Fibroblast of skin of left biceps (primary cell): ENCODE measurements around the gene HLA-DPA1.
A peak's percentile ranks its signal among the peaks of the same experiment; 100 is the strongest.
"Not testable (repeated sequence)": the region's sequence is repeated elsewhere in the genome, so short reads cannot be mapped to it uniquely, and the experiment has no call there.

ENCODE experiments used
- DNase-seq, 2 experiments: peaks; one replicate each; pipeline ENCODE4 v3.0.0-alpha.2; 2013; ENCODE audit warnings: low read depth in 2 of 2

HLA-DPA1 gene

DNA sequence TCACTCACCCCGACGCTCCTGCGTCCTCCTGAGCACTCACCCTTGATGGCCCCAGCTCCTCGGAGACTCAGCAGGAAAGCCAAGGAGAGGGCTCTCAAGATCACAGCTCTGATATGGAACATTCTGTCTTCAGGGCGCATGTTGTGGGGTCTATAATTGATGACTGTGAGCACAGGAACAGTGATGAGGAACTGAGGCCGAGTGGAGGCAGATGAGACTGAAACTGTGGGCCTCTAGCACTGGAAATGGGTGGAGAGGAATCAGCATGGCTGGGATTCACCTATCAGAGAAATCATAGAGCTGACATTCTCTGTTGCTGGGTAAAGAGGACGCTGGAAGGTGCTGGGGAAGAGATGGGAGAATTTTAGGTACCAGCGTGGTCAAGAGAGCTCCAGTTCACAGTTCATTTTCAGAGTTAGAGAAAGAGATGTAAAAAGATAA lies at the start of gene HLA-DPA1:
TSS of gene HLA-DPA1 (minus strand) at position 219 of the 441 bp plus-strand sequence.
- DNase-seq = no peak

DNA sequence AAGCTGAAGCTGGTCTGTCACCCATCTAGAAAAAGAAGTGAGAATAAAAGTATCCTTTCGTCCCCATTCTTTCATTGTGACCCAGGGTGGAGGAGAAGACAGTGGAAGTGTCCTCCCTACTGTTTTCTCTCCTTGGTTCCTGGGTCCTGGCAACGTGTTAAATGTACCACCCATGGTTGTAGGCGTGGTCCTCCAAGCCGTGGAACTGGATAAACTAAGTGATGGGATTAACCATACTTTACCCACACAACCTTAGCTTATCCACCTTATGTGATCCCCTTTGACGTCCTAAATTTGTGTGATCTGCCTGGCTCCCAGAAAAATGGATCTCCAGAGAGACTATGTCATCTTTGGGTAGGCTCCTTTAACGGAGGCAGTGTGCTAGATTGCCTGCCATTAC lies 49.7 kb upstream of the HLA-DPA1 start:
- DNase-seq = no peak

DNA sequence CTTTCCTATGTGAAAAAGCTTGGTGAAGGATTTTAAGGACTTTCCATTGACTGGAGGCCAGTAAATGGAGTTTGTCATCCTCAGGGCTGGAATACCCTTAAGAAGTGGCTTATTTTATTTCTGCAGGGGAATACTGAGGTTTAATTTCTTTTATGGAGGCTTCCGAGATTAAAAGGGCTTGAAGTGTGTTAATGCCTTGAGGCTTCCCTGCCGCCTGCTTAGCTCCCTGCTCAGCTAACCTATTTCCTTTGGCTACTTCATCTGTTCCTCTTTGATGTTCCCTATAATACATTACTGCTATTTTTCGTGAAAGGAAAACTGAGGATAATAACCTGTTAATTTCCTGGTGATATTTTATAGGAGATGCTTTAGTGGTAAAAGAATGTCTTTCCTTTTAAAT lies 46.6 kb upstream of the HLA-DPA1 start:
- DNase-seq = no peak

DNA sequence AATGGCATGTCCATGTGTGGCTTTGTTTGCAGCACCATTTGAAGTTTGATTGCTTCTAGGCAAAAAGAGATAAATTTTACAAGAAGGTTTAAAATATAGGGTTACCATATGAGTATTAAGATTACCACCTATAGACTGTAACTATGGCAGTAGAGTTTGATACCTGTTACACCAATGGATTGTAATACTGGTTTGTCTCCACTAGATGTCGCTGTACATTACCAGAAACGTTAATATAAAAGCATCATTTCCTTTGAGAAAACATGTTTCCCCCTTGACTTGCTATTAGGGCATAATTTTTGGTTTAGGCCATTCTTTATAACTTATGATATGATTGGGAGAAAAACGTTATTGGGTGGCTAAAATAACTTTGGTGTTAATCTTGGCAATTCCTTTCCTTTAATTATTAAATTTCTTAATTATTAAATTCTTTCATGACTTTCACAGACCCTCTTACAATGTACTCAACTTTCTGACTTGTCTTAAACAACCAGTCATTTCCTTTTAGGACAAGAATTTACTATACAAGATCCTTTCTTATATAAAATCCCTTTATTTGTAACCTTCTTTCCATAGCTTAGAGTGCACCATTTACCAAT lies 45.2 kb upstream of the HLA-DPA1 start:
- DNase-seq = peak in 1 of 2 experiments; percentile 8

DNA sequence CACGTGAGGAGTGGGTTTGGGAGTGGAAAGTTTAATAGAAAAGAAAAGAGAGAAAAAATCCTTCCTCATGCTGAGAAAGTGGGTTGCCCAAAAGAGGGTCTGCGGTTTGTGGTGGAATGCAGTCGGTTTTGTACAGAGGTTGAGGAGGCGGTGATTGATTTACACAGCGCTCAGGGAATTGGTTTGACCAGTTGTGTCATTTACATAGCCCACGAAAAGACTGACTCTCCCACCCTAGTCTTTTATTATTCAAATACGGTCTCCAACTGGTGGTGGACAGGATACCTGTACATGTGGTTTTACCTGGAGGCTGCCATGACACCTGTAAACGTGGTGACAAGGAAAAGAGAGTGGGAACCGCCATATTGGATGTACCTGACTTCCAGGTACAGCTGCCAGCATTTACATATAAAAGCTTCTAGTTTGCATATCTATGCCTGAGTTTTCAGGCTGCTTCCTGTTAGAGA lies 44.4 kb upstream of the HLA-DPA1 start:
- no peak for DNase-seq

DNA sequence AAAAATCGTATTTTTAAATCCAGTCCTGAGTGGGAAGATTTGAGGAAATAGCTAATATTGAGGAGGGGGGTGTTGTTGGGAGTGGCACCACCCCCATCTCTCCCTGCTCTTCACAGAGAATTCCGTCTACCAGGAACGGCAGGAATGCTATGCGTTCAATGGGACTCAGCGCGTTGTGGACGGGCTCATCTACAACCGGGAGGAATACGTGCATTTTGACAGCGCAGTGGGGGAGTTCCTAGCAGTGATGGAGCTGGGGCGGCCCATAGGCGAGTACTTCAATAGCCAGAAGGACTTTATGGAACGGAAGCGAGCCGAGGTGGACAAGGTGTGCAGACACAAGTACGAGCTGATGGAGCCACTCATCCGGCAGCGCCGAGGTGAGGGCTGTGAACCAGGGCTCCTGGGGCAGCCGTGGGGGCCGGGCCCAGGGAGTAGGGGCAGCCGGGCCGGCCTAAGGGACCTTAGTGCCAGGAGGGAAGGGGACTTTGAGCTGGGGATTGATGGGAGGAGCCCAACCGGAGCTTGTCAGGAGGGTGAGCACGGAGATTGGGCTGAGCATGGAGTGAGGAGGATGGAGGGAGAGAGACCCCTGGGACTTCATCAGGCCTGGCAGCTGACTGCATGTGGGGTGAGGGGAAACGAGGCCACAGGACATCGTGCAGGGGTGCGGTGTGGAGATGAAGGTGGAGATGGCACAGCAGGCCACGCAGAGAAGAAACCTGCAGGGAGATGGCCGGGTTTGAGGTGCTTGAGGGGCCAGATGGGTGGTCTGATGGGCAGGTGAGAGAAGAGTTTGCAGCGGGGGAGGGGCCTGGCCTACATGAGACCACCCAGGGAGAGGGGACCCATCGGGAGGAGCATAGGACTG lies 43.6 kb upstream of the HLA-DPA1 start:
- DNase-seq = no peak

DNA sequence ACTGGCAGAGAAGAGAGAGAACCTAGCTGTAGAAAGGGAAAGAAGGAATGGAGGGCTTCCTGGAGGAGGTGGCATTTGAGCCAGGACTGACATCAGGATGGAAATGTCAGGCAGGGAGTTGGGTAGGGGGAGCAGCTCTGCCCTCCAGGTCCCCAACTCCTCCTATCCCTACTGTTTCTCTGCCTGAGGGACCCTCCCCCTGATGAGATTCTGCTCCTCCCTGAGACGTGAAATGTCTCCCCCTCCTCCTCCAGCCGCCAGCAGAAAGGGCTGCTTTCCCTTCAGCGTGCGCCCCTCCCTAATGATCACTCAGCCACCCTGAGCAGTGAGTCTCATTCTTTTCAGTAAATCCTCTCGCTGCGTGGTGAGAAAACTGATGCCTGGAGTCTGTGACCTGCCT lies 43.0 kb upstream of the HLA-DPA1 start:
- no peak for DNase-seq

DNA sequence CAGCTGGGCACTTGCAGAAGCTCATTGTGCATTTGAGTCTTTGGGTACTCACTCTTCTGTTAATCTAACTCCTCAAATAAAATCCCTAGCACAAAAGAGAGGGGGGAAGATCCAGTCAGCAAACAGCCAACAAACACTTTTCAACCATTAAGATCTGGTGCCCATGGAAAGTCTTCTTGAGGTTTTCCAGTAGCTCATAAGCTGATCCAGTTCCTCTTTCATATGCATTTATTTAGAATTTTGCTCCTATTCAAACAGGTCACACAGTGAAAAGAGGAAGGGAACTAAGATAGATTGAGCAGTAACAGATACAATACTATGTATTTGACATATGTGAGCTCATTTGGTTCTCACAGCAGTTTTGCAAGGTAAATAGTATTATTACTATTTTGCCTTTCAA lies 41.0 kb upstream of the HLA-DPA1 start:
- no peak for DNase-seq

DNA sequence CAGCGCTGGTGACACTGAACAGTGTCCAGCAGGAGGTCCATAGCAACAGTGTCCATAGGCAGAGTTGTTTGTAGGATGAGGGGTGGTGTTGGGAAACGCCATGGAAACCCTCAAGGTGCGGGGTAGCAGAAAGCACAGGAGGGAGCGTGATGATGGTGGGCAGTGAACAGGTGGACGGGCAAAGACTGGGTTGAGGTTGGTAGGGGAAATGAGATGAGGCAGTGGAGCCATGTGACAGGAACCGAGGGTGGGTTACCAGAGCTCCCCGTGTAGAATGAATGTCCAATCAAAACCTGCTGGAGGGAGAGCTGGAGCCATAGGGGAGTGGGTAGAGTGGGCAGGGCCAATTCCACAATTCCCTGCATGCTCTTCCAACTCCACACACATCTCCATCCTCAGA lies 40.3 kb upstream of the HLA-DPA1 start:
- no peak for DNase-seq

DNA sequence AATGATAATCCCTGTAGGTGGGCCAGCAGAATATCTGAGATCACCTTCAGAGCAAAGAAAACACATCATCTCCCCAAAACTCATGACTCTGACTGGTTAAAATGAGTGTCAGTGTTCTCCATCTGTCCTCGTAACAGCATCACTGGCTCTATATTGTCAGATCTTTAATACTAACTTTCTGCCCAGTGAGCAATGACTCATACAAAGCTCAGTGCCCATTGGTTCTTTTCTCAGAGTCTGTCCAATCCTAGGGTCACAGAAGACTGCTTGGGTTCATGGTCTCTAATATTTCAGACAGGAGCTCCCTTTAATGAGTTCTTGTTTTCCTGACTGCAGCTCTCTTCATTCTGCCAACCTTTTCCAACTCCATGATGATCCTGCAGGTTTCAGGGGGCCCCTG lies 38.7 kb upstream of the HLA-DPA1 start:
- DNase-seq = peak; percentile 5

DNA sequence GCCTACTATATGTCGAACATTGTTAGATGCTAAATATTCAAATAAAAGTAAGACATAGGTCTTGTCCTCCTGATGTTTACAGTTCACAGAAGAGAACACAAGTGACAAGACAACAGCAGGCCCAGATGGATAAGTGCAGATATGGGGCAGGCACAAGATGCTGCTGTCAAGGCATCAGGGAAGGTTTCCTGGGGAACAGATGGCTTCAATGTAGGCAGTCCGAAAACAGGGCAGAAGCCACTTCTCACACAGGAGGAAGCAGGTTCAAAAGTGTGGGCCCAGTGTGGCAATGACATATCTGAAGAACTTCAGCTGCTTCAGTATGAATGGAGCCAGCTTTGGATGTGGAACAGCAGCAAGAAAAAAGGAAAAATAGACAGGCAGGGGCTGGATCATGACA lies 34.9 kb upstream of the HLA-DPA1 start:
- DNase-seq = no peak

DNA sequence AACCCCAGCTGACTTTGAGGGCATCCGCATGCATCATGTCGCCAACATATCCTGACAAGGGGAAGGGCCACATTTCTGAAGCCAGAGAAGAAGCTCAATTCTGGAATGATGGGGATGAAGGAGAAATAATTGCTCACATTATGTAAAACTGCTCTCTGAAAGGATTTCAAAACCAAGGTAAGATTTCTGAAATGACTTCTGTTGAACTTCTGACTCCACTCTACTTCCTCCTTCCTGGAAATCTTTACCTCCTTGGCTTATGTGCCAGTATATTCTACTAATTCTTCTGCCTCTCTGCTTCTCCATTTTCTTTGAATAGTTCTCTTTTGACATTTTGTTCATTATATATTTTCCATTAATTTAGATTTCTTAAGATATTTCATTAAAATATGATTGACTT lies 34.2 kb upstream of the HLA-DPA1 start:
- DNase-seq = no peak

DNA sequence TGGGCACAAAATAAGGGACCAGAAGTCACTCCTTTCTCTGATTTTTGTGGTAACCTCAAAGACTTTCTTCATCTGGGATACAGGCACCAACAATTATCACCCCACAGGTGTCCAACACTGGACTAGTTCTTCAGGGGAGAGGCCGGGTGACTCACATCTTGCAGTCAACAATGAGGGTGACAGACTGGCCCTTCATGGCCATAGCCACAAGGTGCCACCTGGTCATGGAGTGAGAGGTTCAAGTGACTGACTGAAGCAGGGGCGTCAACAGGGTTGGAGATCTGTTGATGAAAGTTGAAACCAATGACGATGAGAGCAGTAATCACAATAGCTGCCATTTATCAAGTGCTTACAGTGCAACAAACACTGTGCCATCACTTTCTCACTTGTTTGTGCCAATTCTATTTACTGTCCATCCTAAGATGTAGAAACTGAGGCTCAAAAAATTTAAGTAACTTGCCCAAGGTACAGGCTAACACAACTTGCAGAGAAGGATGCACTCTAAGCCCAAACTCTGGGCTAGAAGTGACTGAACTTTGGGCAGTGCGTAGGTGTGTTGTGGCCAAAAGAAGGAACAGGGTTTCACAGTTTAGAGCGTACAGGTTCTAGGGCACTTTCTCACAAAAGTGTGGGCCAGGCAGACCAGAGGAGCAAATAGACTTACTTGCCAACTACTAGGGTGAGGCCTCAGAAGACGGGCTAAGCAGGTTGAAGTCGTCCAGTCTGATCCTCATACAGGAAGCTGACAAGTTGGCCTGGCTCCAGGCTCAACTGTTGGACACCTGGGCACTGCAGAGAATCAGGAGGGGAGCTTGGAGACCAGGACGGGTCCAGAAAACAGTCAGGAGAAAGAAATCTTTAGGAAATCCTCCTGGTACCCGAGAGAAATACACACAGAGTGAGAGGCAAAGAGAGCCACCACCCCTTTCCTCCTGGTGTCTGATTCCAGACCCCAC lies 32.7 kb upstream of the HLA-DPA1 start:
- no peak for DNase-seq

DNA sequence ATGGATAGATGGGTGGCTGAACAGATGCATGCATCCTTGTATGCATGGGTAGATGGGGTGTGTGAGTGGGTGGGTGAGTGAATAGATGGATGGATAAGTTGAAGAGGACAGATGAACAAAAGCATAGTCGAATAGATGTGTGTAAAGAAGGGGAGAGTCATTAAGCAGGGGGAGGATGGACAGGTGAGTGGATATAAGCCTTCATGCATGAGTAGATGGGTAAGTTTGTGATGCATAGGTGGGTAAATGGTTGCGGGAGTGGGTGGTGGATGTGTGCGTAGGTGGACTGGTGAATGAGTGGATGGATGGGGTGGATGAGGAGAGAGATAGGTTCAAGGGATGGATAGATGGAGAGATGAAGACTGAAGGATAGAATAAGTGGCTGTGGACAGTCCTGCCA lies 31.9 kb upstream of the HLA-DPA1 start:
- no peak for DNase-seq

DNA sequence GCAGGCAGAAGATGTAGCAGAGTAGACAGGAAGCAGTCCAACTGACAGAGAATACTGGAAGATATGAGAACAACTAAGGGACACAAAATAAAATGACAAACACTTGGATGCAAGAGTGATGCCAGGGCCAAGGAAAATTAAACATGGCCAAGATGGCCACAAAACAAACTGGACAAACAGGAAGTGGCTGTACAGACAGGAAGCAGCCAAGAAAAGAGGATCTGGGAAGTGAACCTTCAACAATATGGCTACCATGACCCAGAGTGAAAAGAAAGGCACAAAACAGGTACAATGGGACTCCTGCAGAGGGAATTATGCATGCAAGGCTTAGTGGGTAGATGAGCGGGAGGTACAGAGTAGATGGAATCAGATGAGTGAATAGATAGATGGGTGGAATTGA lies 31.4 kb upstream of the HLA-DPA1 start:
- DNase-seq = no peak

DNA sequence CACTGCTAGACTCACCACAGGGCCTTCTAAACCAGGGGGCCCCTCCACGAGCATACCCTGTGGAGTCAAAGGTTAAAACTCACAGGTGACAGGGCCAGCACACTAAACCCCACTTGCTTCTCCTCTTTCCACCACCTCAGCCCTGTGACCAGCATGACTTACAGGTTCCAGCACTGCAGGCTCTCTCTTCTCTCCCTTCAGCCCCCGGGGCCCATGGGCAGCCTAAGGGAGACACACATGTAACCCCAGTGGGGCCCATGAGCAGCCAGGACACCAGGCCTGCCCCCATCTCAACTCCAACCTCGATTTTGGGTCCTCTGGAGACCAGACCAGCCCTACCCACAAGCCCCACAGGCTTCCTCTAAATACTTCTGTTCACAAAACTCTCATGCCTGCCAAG lies 30.3 kb upstream of the HLA-DPA1 start:
- no peak for DNase-seq

DNA sequence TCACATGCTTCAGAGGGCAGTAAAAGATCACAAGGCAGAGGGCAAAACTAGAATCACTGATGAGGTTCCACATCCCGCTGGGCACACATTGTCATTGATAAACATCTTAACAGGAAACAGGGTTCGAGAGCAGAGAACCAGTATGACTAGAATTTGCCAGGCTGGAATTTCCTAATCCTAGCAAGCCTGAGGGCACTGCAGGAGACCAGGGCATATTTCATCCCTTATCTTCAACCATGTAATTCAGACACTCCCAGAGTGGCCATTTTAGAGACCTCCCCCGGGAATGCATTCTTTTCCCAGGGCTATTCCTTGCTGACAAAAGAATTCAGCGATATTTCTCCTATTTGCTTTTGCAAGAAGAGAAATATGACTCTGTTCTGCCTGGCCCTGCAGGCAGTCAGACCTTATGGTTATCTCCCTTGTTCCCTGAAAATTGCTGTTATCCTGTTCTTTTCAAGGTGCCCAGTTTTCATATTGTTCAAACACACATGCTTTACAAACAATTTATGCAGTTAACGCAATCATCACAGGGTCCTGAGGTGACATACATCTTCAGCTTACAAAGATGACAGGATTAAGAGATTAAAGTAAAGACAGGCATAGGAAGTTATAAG lies 27.8 kb upstream of the HLA-DPA1 start:
- DNase-seq = not testable (repeated sequence)

DNA sequence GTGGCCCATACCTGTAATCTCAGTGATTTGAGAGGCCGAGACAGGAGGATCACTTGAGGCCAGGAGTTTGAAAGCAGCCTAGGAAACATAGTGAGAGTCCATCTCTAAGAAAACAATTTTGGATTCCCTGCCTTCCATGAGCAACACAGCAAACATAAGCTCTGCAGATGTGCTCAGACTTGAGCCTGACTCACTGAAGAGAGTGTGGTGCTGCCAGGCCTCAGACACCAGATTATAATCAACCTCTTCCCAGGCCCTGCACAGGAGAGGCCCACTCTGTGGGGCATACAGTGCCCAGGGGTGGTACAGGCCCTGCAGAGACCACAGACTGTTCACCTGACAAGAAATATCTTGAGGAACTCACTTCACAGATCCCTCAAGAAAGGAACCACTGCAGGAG lies 22.2 kb upstream of the HLA-DPA1 start:
- DNase-seq = no peak

DNA sequence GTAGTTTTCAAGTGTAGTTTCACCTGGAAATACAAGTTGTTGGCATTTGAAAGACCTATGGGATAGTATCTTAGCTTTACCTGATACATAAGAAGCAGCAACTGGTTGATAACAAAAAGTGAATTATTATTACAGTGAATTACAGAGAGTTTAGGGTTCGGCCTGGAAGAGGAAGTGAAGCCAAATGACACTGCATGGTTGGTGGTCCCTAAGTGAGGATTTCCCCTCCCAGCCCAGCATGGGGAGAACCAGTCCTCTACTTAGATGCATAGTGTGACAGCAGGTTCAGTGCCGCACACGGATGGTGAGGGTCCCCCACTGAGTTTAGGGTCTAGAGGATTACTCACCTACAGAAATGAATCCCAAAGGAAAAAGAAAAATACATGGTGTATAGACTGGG lies 20.4 kb upstream of the HLA-DPA1 start:
- DNase-seq = no peak

DNA sequence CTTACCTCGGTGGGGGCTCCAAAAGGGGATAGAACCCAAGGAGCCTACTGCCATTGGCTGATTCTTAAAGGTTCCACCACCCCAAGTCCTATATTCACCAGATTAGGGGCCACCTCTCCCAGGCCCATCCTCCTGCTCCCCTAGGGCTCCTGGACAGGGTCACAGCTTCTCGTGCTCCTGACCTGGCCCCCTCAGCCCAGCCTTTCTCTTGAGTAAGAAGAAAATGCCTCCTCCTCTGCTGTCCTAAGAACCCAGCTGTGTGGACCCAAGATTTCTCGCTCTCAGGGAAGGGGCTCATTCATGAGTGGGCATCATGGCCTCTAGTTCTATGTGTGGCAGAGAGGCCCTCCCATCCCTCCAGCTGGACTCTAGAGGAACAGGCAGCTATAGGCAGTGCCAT lies 18.9 kb upstream of the HLA-DPA1 start:
- no peak for DNase-seq

DNA sequence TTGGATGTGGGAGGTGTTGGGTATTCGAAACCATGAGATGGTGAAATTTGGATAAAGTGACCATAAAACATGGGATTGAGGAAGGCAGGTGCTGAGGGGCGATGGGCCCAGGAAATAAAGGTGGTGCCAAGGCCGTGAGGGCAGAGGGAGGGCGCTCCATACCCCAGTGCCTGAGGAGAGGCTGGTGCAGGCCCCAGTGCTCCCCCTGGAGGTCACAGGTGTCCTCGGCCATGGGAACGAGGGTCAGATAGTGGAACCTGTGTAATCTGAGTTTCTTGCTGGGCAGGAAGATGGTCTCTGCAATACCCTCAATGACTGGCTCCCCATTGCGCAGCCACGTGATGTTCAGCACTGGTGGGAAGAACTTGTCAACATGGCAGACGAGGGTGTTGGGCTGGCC lies 18.5 kb upstream of the HLA-DPA1 start:
- DNase-seq = no peak
